ENCODE results near the gene SATB2. TPM values are rescaled to one million over a fixed set of nuclear protein-coding genes. Genes with fewer than 3 reads are reported as not detected.

SATB2 gene
- total RNA-seq, 1 experiment from 2014 or later, result 7.8 TPM

DNA sequence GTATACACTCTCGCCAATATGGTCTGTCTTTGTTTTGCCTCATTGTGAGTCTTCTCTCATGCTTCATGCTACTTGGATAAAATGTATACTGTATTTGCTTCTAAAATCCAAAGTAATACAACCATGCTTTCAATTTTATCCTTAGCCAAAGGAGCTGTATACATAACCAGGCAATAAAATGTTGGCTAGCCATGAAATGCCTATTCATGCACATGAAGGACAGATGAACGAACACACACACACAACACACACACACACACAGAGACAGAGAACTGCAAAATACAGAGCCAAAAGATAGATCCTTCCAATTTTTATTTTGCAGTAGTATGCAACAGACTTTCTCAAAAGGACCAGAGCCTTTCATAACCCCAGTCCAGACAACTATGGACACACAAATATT is 113.7 kb downstream of the SATB2 start:
- BruUV-seq (replicated peaks), result no TSS peak
- no peaks in the 10 kb centered on the region for H4K20me1 ChIP-seq (ENCODE audit: insufficient read depth)
- CTCF ChIA-PET, result no interaction called here

DNA sequence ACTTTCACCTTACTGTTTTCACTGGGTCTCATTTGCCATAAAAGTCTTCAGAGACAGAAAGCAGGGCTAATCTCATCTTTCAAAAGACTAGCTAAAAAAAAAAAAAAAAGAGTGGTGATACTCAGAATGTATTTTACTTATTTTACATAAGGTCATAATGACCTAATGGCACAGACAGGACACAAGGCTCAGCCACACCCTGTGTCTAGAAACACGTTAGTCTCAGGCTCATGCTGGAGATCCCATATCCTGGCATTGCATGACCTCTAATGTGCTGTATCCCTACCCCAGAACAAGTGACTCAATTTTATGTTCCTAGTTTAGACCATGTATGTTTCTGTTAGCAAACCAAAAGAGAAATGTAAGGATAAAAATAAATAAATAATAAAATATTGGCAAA is 115.4 kb downstream of the SATB2 start:
- H3K4me1 ChIP-seq (replicated peaks; ENCODE audit: insufficient read depth), result no peaks in the 10 kb centered on the region
- H3K9me2 ChIP-seq (ENCODE audit: insufficient read depth), result no peaks in the 10 kb centered on the region
- no peaks in the 10 kb centered on the region for H3K79me2 ChIP-seq (ENCODE audit: low read depth)
- CTCF ChIA-PET, result no interaction called here
- no peaks in the 10 kb centered on the region for H3F3A ChIP-seq (ENCODE audit: insufficient read depth, low read depth)
- no peak for DNase-seq
- no peak overlapping the region for H2AFZ ChIP-seq
- no TSS peak for BruUV-seq (replicated peaks)
- no peaks in the 10 kb centered on the region for H3K27me3 ChIP-seq (ENCODE audit: insufficient read depth, low read depth)
- POLR2A ChIA-PET (ENCODE audit: unreplicated experiment), result no interaction called here
- intact Hi-C loops (cut with micrococcal nuclease; ENCODE audit: unreplicated experiment), result no loop called here
- no peaks in the 10 kb centered on the region for H4K20me1 ChIP-seq (ENCODE audit: insufficient read depth)
- no peak overlapping the region for H3K27ac ChIP-seq
- no peak overlapping the region for H3K4me2 ChIP-seq
- TF ChIP-seq EZH2 (IDR thresholded peaks at IDR 0.05; ENCODE audit: low read depth), result no peak
- no peak for TF ChIP-seq CTCF (conservative IDR thresholded peaks at IDR 0.05)
- no peak overlapping the region for H3K4me3 ChIP-seq
- no peaks in the 10 kb centered on the region for H3K36me3 ChIP-seq (ENCODE audit: low read depth)
- H3K9me3 ChIP-seq (ENCODE audit: insufficient read depth, low read depth), result no peaks in the 10 kb centered on the region

More for the DNA sequence above, 113.7 kb downstream of the SATB2 start:
- Histone ChIP-seq H3K27ac (no peak overlapping the region), H3K4me2 (no peak overlapping the region), H3K79me2 (ENCODE audit: low read depth) (no peaks in the 10 kb centered on the region), H3K9me3 (ENCODE audit: insufficient read depth, low read depth) (no peaks in the 10 kb centered on the region), H3K9me2 (ENCODE audit: insufficient read depth) (no peaks in the 10 kb centered on the region), H3K4me1 (replicated peaks; ENCODE audit: insufficient read depth) (no peaks in the 10 kb centered on the region), H3F3A (ENCODE audit: insufficient read depth, low read depth) (no peaks in the 10 kb centered on the region), H2AFZ (no peak overlapping the region), H3K4me3 (no peak overlapping the region), H3K27me3 (ENCODE audit: insufficient read depth, low read depth) (no peaks in the 10 kb centered on the region), H3K36me3 (ENCODE audit: low read depth) (no peaks in the 10 kb centered on the region)
- intact Hi-C loops (cut with micrococcal nuclease; ENCODE audit: unreplicated experiment), result no loop called here
- POLR2A ChIA-PET (ENCODE audit: unreplicated experiment), result no interaction called here
- no peak for TF ChIP-seq EZH2 (IDR thresholded peaks at IDR 0.05; ENCODE audit: low read depth)
- TF ChIP-seq CTCF (conservative IDR thresholded peaks at IDR 0.05), result no peak
- no peak for DNase-seq

- no peaks in the 10 kb centered on the region for H3K4me1 ChIP-seq (replicated peaks; ENCODE audit: insufficient read depth)
- no peak overlapping the region for H3K4me3 ChIP-seq
- intact Hi-C loops (cut with micrococcal nuclease; ENCODE audit: unreplicated experiment), result no loop called here
- H3K79me2 ChIP-seq (ENCODE audit: low read depth), result no peaks in the 10 kb centered on the region
- TF ChIP-seq EZH2 (IDR thresholded peaks at IDR 0.05; ENCODE audit: low read depth), result no peak
- TF ChIP-seq CTCF (conservative IDR thresholded peaks at IDR 0.05), result no peak
- no peak overlapping the region for H3K27ac ChIP-seq
- no peak overlapping the region for H2AFZ ChIP-seq
- no peaks in the 10 kb centered on the region for H3K27me3 ChIP-seq (ENCODE audit: insufficient read depth, low read depth)
- no peaks in the 10 kb centered on the region for H3F3A ChIP-seq (ENCODE audit: insufficient read depth, low read depth)
- no peaks in the 10 kb centered on the region for H3K9me2 ChIP-seq (ENCODE audit: insufficient read depth)
- ChIA-PET CTCF (no interaction called here), POLR2A (ENCODE audit: unreplicated experiment) (no interaction called here)
- no peaks in the 10 kb centered on the region for H3K9me3 ChIP-seq (ENCODE audit: insufficient read depth, low read depth)
- no peak for DNase-seq
- H4K20me1 ChIP-seq (ENCODE audit: insufficient read depth), result no peaks in the 10 kb centered on the region; the same call in 1 of the 2 replicates
- BruUV-seq (replicated peaks), result no TSS peak
- H3K4me2 ChIP-seq, result no peak overlapping the region
- H3K36me3 ChIP-seq (ENCODE audit: low read depth), result no peaks in the 10 kb centered on the region
Observed at GRCh38 chr2:199341123-199341522, 116.6 kb downstream of the SATB2 start.
